ENCODE measurements around the gene ALG5. TPM values are rescaled to one million over a fixed set of nuclear protein-coding genes. Genes with fewer than 3 reads are reported as not detected.

Gene ALG5, protein sequence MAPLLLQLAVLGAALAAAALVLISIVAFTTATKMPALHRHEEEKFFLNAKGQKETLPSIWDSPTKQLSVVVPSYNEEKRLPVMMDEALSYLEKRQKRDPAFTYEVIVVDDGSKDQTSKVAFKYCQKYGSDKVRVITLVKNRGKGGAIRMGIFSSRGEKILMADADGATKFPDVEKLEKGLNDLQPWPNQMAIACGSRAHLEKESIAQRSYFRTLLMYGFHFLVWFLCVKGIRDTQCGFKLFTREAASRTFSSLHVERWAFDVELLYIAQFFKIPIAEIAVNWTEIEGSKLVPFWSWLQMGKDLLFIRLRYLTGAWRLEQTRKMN
- total RNA-seq: 37.5 and 49.7 TPM in 2 replicates

DNA sequence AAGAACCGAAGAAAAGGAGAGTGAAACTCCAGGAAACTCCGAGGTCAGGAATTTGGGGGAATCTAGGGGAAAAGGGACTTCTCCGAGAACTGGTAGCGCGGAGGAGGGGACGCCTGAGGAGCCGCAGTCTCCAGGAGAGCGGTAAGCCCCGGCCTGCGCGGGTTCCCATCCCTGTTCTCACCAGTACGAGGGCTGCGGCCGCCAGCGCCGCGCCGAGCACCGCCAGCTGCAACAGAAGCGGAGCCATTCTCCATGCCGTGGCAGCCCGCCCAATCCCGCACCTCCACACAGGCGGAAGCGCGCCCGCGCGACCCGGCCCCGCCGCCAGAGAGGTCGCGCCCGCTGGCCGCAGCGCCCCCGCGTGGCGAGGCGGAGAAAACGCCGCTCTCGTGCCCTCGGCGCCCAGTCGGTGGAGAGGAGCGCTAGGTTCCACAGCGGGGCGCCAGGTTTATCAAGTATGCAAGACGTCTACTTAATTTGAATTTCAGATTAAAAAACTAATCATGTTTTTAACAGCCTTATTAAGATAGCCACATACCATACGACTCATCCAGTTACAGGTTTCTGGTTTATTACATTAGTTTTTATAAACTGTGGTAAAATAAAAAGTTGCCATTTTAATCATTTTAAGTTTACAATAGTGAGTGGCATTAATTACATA lies at the start of gene ALG5:
ALG5 (minus strand) TSS at position 287 of the 661 bp plus-strand sequence; CDS start at position 247, 40 bp downstream.
- DNase-seq (ENCODE audit: low read depth): peak; percentile 62

DNA sequence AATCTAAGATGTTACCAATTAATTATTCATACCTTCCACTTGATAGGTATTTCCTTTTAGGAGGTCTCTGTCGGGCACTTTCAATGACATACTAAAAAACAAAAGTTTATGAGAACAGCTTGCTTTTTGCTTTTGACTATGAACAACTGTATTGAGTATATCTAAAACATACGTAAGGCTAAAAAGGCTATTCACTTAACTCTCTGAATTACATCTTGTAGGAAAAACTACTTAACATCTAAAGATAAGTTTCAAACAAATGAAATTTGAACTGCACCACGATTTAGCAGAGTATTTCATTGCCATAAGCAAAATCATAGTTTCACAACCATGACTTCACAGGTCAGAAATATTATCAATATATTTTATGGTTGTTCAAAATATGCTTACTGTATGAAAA lies 48.7 kb upstream of the ALG5 start:
- no peak for DNase-seq (ENCODE audit: low read depth)

DNA sequence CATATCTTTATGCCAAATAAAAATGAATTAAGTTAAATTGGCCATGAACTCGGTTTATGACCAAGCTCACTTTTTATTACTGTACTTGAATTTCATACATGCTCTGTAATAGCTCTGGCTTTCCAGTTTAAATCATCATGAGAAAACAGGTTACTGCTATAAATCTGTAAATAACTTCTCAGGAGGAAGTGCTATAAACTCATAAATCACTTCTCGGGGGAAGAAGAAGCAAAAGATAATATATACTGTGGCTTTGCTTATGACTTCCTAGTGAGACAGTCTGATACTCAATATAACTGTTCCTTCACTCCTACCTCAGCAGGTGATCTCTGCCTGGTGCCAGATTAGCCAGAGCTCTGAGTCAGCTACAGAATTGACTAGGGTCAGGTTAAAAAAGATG lies 47.9 kb upstream of the ALG5 start:
- no peak for DNase-seq (ENCODE audit: low read depth)

DNA sequence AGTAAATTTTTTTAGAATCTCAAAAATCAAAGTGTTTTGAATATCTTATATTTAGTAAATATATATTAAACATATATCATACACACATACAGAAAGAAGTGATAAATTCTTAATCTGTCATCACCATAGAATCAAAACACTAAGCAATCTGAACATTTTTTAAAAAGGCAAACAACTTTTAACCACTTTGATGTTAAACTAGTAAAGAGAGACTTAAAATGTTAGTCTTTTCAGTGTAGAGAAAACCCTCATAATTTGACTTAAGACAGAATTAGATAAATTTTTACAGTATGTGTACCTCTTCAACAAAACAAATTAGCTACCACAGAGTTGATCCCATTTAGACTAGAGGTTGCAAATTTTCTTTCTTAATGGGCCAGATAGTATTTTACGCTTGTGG lies 46.9 kb upstream of the ALG5 start:
- DNase-seq (ENCODE audit: low read depth): no peak

DNA sequence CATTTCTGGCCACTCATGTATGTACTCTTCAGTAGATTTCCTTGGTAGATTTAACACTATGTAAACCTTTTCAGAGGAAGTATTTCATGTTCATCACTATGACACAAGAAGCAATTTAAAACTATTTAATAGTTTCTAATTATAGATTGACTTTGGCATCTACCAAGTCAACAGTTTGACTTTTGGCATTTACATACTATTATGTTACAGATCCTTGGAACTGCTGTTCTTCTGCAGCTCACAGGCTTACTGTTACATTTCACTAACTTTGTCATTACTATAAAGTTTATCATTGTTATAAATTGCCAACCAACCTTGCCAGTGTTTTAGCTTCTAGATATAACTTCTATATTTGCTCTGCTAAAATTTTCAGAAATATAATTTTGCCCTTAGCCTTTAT lies 41.6 kb upstream of the ALG5 start:
- no peak for DNase-seq (ENCODE audit: low read depth)

- no peak for DNase-seq (ENCODE audit: low read depth)
These were observed 40.8 kb upstream of the ALG5 start for GRCh38 chr13:37039896-37040295.

DNA sequence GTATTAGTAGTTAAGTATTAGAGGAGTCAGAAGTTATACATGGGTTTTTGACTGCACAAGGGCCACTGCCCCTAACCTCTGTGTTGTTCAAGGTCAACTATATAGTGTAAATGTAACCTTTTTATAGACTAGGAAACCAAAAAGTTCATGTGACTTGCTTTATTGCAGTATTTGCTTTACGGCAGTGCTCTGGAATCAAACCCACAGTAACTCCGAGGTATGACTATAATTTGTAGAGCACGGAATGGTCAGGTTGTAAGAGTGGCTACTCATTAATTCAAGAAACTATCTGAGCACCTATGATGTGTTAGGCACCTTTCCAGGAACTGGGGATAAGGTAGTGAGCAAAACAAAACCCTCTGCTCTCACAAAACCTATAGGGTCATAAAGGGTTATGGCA lies 38.1 kb upstream of the ALG5 start:
- DNase-seq (ENCODE audit: low read depth): peak; percentile 77

- no peak for DNase-seq (ENCODE audit: low read depth)
These were observed 30.5 kb upstream of the ALG5 start for GRCh38 chr13:37029617-37030016.

DNA sequence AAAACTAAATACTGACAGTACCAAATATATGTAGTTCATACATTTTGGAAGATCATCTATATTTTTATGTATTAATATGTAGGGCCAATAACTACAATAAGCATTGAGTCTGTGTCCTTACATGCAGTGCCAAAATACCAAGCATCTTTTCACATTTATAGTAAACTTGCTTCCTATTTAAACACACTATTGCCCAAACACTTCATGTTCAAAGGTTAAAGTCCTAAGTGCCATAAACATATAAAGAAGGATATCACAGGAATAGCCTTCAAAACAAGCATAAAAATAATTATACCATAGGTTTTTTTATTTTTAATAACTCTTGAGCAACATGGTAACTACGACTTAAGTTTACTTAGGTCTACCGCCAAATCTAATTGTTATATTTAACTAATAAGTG lies 28.5 kb upstream of the ALG5 start:
- DNase-seq (ENCODE audit: low read depth): no peak

- DNase-seq (ENCODE audit: low read depth): no peak
These were observed 27.6 kb upstream of the ALG5 start for GRCh38 chr13:37026771-37027170.

- DNase-seq (ENCODE audit: low read depth): no peak
These were observed 24.7 kb upstream of the ALG5 start for GRCh38 chr13:37023871-37024270.

- no peak for DNase-seq (ENCODE audit: low read depth)
These were observed 15.5 kb upstream of the ALG5 start for GRCh38 chr13:37014609-37015008.

GRCh38 chr13:37011788-37012187 lies 12.6 kb upstream of the ALG5 start:
- DNase-seq (ENCODE audit: low read depth): no peak

DNA sequence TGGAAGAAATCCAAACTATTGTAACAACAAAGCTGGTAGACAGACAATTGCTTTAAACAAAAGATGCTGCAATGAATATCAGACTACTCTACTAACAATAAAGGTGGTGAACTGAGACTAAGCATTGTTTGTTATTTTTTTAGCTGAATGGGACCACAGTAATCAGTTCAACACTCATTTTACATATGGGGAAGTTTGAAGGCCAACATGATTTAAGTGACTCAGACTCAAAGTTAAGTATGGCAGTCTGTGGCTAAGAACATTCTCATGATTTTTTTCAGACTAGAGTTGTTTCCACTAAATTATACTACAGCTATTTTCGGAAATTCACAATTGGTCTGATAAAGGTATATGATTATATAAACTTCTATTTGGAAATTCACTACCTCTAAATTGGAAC lies 11.9 kb upstream of the ALG5 start:
- DNase-seq (ENCODE audit: low read depth): no peak

GRCh38 chr13:37010424-37010823 lies 11.3 kb upstream of the ALG5 start:
- no peak for DNase-seq (ENCODE audit: low read depth)

DNA sequence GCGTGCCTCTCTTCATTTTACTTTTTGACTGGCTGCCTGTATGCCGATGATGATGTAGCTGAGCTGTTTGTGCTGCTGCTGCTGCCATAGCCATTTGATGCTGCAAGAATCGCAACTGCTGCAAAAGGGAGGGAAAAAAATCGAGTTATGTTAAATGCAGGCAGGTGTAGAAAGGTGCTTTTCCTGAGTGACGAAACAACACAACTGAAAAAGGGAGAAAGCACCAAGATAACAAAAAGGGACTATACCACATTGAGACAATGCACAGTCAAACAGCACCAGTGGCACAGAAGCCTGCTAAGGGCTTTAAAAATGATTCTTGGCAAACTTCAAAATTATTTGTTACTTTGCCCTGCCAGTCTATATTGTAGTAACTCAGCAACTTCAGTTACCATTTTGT lies 10.6 kb upstream of the ALG5 start:
- DNase-seq (ENCODE audit: low read depth): no peak

DNA sequence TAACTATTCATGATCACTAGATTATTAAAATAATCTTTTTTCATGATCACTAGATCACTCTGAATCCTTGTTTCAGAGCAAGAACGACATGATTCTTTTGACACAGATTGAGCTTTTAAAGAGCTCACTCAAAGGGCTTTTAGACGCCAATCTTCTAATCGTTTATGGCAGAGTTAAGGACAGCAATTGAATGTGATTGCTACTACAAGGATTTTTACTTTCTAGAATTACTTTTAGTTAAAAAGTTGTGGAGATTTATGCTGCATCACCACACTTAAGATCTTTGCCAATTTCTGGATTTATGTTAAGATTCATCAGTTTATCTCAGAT lies 2.7 kb upstream of the ALG5 start:
- DNase-seq (ENCODE audit: low read depth): peak; percentile 7

GRCh38 chr13:36998624-36999041 lies 507 bp downstream of the ALG5 start:
- DNase-seq (ENCODE audit: low read depth): no peak

- DNase-seq (ENCODE audit: low read depth): no peak
These were observed 1.3 kb downstream of the ALG5 start for GRCh38 chr13:36997716-36998427.

- DNase-seq (ENCODE audit: low read depth): no peak
These were observed 6.8 kb downstream of the ALG5 start for GRCh38 chr13:36992362-36992761.

DNA sequence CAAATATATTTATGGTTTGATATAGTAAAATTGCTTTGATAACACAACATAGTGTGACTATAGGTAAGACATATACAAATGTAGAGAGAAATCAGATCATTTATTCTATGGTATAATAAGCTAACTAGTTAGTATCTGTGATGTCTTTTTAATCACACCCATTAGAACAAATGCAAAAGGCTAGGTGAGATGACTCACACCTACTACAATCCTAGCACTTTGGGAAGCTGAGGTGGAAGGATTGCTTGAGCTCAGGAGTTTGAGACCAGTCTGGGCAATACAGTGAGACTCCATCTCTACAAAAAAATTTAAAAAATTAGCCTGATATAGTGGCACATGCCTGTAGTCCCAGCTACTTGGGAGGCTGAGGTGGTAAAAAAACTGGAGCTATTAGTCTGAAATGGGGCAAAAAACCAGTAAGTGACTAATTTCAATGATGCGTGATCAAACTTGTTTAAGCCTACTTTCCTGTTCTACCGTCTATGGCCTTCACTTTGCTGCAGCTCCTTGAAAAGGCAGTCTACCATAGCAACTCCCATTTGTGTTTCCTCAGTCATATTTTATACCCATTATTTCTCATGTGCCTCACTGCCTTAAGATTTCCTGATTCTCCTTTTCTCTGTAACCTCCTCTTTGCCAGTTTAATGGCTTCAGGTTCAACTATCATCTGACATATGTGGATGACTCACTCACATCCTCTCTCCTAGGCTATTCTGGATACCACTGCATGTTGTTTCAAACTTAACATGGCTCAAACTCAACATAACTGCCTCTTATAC lies 12.5 kb downstream of the ALG5 start:
- peak; percentile 16 for DNase-seq (ENCODE audit: low read depth)

DNA sequence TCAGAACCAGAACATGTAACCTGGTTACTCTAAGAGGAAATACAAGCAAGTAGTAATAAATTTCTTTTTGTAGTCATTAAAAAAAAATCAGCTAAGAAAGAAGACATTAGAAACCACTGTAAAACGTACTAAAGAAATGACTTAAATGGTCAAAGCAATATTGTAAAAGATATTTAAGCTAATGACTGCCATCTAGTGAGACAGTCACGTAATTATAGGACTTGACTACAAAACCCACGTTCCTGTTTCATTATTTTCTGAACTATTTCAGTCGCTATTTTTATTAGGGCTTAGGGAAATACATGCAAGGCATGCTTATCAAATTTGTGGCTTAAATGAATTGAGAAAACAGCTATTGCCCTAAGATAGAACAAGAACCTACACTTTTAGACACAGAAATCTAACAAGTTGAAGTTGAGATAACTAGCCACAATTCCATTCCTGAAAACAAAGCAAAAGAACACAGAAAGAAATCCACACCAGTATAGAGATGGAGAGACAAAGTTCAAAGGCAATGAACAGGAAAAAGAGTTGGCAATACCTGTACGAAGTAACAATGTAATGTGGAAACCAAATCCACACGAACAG lies 17.9 kb downstream of the ALG5 start:
- peak; percentile 81 for DNase-seq (ENCODE audit: low read depth)
